BLaER1 treated with 17β-estradiol and CSF1 and Interleukin-3, amounts not matched to agents 10 nM and 100 nM (cell line): ENCODE measurements around the gene NADK2.
"Not testable (repeated sequence)": the region's sequence is repeated elsewhere in the genome, so short reads cannot be mapped to it uniquely, and the experiment has no call there.

ENCODE experiments used
- H3K27ac ChIP-seq, 11 experiments: shearing (Covaris generic); formaldehyde crosslinking; 2 replicates each; pipeline ENCODE4 v1.8.1; 2022
- H3K27me3 ChIP-seq, 11 experiments: shearing (Covaris generic); formaldehyde crosslinking; 2 replicates each; pipeline ENCODE4 v1.8.1; 2022
- H3K36me3 ChIP-seq, 11 experiments: shearing (Covaris generic); formaldehyde crosslinking; 2 replicates each; pipeline ENCODE4 v1.8.1; 2022
- H3K4me1 ChIP-seq, 10 experiments: shearing (Covaris generic); formaldehyde crosslinking; 2 replicates each; pipeline ENCODE4 v1.8.1; 2022
- H3K4me2 ChIP-seq, 11 experiments: shearing (Covaris generic); formaldehyde crosslinking; 2 replicates each; pipeline ENCODE4 v1.8.1; 2022
- H3K4me3 ChIP-seq, 10 experiments: shearing (Covaris generic); formaldehyde crosslinking; 2 replicates each; pipeline ENCODE4 v1.8.1; 2022
- H3K9ac ChIP-seq, 11 experiments: shearing (Covaris generic); formaldehyde crosslinking; 2 replicates each; pipeline ENCODE4 v1.8.1; 2022
- H3K9me3 ChIP-seq, 11 experiments: shearing (Covaris generic); formaldehyde crosslinking; replicated peaks in 1 of 11; 2 replicates each; pipeline ENCODE4 v1.8.1; 2022
- H4K20me1 ChIP-seq, 11 experiments: shearing (Covaris generic); formaldehyde crosslinking; 2 replicates each; pipeline ENCODE4 v1.8.1; 2022
- Cebpa-rat ChIP-seq, 11 experiments: shearing (Covaris generic); IDR thresholded peaks; 2 replicates each; pipeline ENCODE4 v1.8.1; 2022

The NADK2 gene

DNA sequence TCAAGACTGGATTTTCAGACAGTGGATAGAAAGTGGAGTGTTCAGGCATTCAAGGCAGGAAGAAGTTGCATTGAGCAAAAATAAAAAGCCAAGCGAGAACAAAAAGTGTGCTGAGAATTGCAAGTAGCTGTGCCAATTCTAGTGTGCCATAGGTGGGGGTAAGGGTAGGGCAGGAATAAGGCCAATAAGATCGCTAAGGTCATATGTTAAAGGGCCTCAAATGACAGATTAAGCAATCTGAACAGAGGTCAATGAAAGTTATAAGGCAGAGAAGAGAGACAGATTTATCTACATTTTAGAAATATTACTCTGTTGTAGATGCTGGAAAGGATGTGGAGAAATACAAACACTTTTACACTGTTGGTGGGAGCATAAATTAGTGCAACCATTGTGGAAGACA lies 36.4 kb downstream of the NADK2 start:
- no peaks in the 10 kb centered on the region for H3K27me3 ChIP-seq
- peaks cover 0 to 13% (median 0%) of the 10 kb centered on the region in 11 experiments; a peak in 3 of 22 replicates for H4K20me1 ChIP-seq
- peaks cover 6 to 26% (median 20%) of the 10 kb centered on the region in 10 experiments; a peak in 18 of 20 replicates for H3K4me1 ChIP-seq
- H3K36me3 ChIP-seq, result peaks cover 38 to 100% (median 86%) of the 10 kb centered on the region in 11 experiments
- no peak overlapping the region for H3K4me3 ChIP-seq
- no peak overlapping the region for H3K27ac ChIP-seq
- no peak for TF ChIP-seq Cebpa-rat (IDR thresholded peaks at IDR 0.05)
- H3K9ac ChIP-seq, result no peak overlapping the region
- peaks cover 0 to 15% (median 0%) of the 10 kb centered on the region in 11 experiments; a peak in 7 of 22 replicates for H3K9me3 ChIP-seq
- no peak overlapping the region for H3K4me2 ChIP-seq

GRCh38 chr5:36202521-36202961 lies 39.2 kb downstream of the NADK2 start:
- Histone ChIP-seq H3K9ac (no peak overlapping the region), H3K27ac (0 out of 22 replicates have a peak overlapping the region, but pooled peaks of 1 of the 11 experiments have one; percentile 4), H3K4me3 (no peak overlapping the region), H3K9me3 (peaks cover 0 to 15% (median 0%) of the 10 kb centered on the region in 11 experiments; a peak in 7 of 22 replicates), H3K4me2 (peak overlapping the region in 9 of 11 experiments; percentile 9 to 87 (median 56); a peak in 14 of 22 replicates), H4K20me1 (peaks cover 0 to 13% (median 0%) of the 10 kb centered on the region in 11 experiments; a peak in 3 of 22 replicates), H3K36me3 (peaks cover 53 to 100% (median 82%) of the 10 kb centered on the region in 11 experiments), H3K4me1 (peaks cover 6 to 26% (median 20%) of the 10 kb centered on the region in 10 experiments; a peak in 18 of 20 replicates), H3K27me3 (no peaks in the 10 kb centered on the region)
- no peak for TF ChIP-seq Cebpa-rat (IDR thresholded peaks at IDR 0.05)

DNA sequence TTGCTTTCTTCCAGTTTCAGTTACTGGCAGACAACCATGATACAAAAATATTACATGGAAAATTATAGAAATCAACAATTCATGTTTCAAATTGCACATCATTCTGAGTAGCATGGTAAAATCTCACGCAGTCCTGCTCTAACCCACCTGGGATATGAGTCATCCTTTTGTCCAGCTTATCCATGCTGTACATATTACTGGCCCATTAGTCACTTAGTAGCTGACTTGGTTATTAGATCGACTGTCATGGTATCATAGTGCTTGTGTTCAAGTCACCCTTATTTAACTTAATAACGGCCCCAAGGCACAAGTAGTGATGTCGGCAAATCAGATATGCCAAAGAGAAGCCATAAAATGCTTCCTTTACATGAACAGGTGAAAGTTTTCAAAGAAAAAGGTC lies 41.2 kb downstream of the NADK2 start:
- H3K27me3 ChIP-seq, result no peaks in the 10 kb centered on the region
- peaks cover 6 to 26% (median 20%) of the 10 kb centered on the region in 10 experiments; a peak in 18 of 20 replicates for H3K4me1 ChIP-seq
- peaks cover 58 to 100% (median 84%) of the 10 kb centered on the region in 11 experiments for H3K36me3 ChIP-seq
- peaks cover 0 to 13% (median 0%) of the 10 kb centered on the region in 11 experiments; a peak in 3 of 22 replicates for H4K20me1 ChIP-seq
- H3K27ac ChIP-seq, result no peak overlapping the region
- H3K4me3 ChIP-seq, result no peak overlapping the region
- no peak overlapping the region for H3K4me2 ChIP-seq
- H3K9ac ChIP-seq, result no peak overlapping the region
- TF ChIP-seq Cebpa-rat (IDR thresholded peaks at IDR 0.05), result no peak
- no peaks in the 10 kb centered on the region for H3K9me3 ChIP-seq

DNA sequence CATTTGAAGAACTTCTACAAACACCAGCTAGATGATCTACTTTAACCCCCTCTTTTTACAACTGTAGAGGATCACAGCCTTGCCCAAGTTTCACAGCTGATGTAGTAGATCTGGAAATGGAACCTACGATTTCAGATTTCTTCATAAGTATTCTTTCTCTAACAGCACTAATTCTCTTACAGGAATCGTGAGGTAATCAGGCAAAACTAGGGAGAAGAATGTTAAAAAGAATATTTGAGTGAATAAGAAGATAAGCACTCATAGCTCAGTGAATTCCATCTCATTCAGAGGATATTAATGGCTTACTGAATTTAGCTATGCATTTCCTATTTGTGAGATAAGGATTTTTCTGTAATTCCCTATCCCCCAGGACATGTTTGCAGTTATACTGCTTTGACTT lies 42.1 kb downstream of the NADK2 start:
- Histone ChIP-seq H3K4me1 (peaks cover 6 to 26% (median 20%) of the 10 kb centered on the region in 10 experiments; a peak in 18 of 20 replicates), H3K4me2 (no peak overlapping the region), H3K4me3 (no peak overlapping the region), H3K27ac (no peak overlapping the region), H3K9me3 (no peaks in the 10 kb centered on the region), H3K9ac (no peak overlapping the region), H4K20me1 (peaks cover 0 to 13% (median 0%) of the 10 kb centered on the region in 11 experiments; a peak in 3 of 22 replicates), H3K36me3 (peaks cover 60 to 100% (median 86%) of the 10 kb centered on the region in 11 experiments), H3K27me3 (no peaks in the 10 kb centered on the region)
- TF ChIP-seq Cebpa-rat (IDR thresholded peaks at IDR 0.05), result no peak

- H3K9ac ChIP-seq, result not testable (repeated sequence)
Measured at GRCh38 chr5:36198783-36199182, 42.9 kb downstream of the NADK2 start.

GRCh38 chr5:36198281-36198680 lies 43.4 kb downstream of the NADK2 start:
- H3K36me3 ChIP-seq, result peaks cover 63 to 100% (median 90%) of the 10 kb centered on the region in 11 experiments
- no peak overlapping the region for H3K27ac ChIP-seq
- H3K9me3 ChIP-seq, result no peaks in the 10 kb centered on the region
- H3K4me3 ChIP-seq, result no peak overlapping the region
- no peak for TF ChIP-seq Cebpa-rat (IDR thresholded peaks at IDR 0.05)
- peaks cover 6 to 15% (median 11%) of the 10 kb centered on the region in 10 experiments; a peak in 18 of 20 replicates for H3K4me1 ChIP-seq
- H4K20me1 ChIP-seq, result peaks cover 0 to 9% (median 0%) of the 10 kb centered on the region in 11 experiments; a peak in 2 of 22 replicates
- H3K9ac ChIP-seq, result no peak overlapping the region
- no peaks in the 10 kb centered on the region for H3K27me3 ChIP-seq
- H3K4me2 ChIP-seq, result no peak overlapping the region

More at GRCh38 chr5:36198783-36199182, 42.9 kb downstream of the NADK2 start:
- H4K20me1 ChIP-seq, H3K4me3 ChIP-seq, H3K4me2 ChIP-seq, H3K9me3 ChIP-seq, H3K27me3 ChIP-seq, H3K27ac ChIP-seq: not testable (repeated sequence)
- Histone ChIP-seq H3K36me3 (peaks cover 61 to 100% (median 90%) of the 10 kb centered on the region in 11 experiments), H3K4me1 (peaks cover 6 to 20% (median 16%) of the 10 kb centered on the region in 10 experiments; a peak in 18 of 20 replicates)

DNA sequence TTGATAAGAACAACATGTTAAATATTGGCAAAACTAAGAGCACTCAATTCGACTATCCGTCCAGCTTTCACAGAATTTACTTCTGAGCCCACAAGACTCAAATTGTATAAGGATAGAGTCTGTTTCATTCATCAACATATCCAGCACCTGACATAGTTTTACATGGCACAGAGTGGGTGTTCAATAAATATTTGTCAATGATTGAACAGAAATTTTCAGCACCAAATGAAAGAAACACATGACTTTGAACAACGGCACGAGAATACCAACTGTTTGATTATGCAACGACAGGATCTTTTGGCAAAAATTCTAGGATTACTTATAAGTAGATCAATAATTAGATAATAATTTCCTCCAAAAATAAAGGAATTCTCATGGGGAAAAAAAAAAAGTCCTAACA lies 48.0 kb downstream of the NADK2 start:
- Histone ChIP-seq H3K4me2 (no peak overlapping the region), H3K36me3 (peaks cover 54 to 98% (median 91%) of the 10 kb centered on the region in 11 experiments), H3K27ac (no peak overlapping the region), H3K9me3 (peaks cover 10 to 28% (median 21%) of the 10 kb centered on the region in 11 experiments; a peak in 21 of 22 replicates), H3K4me1 (no peaks in the 10 kb centered on the region), H3K9ac (no peak overlapping the region), H3K27me3 (no peaks in the 10 kb centered on the region), H3K4me3 (no peak overlapping the region), H4K20me1 (no peaks in the 10 kb centered on the region; a peak in 1 of 22 replicates)
- TF ChIP-seq Cebpa-rat (IDR thresholded peaks at IDR 0.05), result no peak

DNA sequence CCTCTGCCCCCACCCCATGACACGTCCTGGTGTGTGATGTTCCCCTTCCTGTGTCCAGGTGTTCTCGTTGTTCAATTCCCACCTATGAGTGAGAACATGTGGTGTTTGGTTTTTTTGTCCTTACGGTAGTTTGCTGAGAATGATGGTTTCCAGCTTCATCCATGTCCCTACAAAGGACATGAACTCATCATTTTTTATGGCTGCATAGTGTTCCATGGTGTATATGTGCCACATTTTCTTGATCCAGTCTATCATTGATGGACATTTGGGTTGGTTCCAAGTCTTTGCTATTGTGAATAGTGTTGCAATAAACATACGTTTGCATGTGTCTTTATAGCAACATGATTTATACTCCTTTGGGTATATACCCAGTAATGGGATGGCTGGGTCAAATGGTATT lies 57.3 kb downstream of the NADK2 start:
- Histone ChIP-seq H3K9me3 (peaks cover 7 to 42% (median 17%) of the 10 kb centered on the region in 11 experiments; a peak in 21 of 22 replicates), H3K36me3 (peaks cover 37 to 71% (median 55%) of the 10 kb centered on the region in 11 experiments)
- not testable (repeated sequence) for H3K27ac ChIP-seq, H3K4me2 ChIP-seq, H4K20me1 ChIP-seq, H3K27me3 ChIP-seq, H3K4me1 ChIP-seq, H3K9ac ChIP-seq, H3K4me3 ChIP-seq

GRCh38 chr5:36181774-36182173 lies 60.0 kb downstream of the NADK2 start:
- Histone ChIP-seq H4K20me1 (no peaks in the 10 kb centered on the region), H3K36me3 (peaks cover 53 to 80% (median 64%) of the 10 kb centered on the region in 11 experiments), H3K4me2 (no peak overlapping the region), H3K27me3 (no peaks in the 10 kb centered on the region), H3K4me3 (no peak overlapping the region), H3K4me1 (peaks cover 11 to 24% (median 21%) of the 10 kb centered on the region in 10 experiments), H3K9ac (no peak overlapping the region), H3K9me3 (peaks cover 0 to 25% (median 7%) of the 10 kb centered on the region in 11 experiments; a peak in 8 of 22 replicates), H3K27ac (no peak overlapping the region)
- TF ChIP-seq Cebpa-rat (IDR thresholded peaks at IDR 0.05), result no peak
